Smooth muscle cell (in vitro differentiated cells): ENCODE data around the gene SLC6A1. TPM values are rescaled to one million over a fixed set of nuclear protein-coding genes. Genes with fewer than 3 reads are reported as not detected.

Source experiments
- DNase-seq: peaks from one replicate; lab custom pipeline; 2025; ENCODE audit not compliant: unreplicated experiment; lab: John Stamatoyannopoulos, UW
- H2AFZ ChIP-seq: fragments of 200-600 bp; sonication (generic); 2 replicates; pipeline ENCODE4 v1.6.0; 2016; ENCODE audit warnings: antibody characterized with exemption, low read depth, mild to moderate bottlenecking
- H3F3A ChIP-seq: fragments of 200-600 bp; sonication (generic); 2 replicates; pipeline ENCODE4 v1.6.0; 2017; ENCODE audit warnings: antibody characterized with exemption, low read depth
- H3K27ac ChIP-seq: fragments of 200-600 bp; sonication (generic); 2 replicates; pipeline ENCODE4 v1.5.1; 2016; ENCODE audit warnings: low read depth, mild to moderate bottlenecking
- H3K27me3 ChIP-seq: fragments of 200-600 bp; sonication (generic); 2 replicates; pipeline ENCODE4 v1.6.1; 2016; ENCODE audit warnings: low read depth, mild to moderate bottlenecking
- H3K36me3 ChIP-seq: fragments of 200-600 bp; sonication (generic); 2 replicates; pipeline ENCODE4 v1.5.1; 2016; ENCODE audit warnings: low read depth
- H3K4me1 ChIP-seq: fragments of 200-600 bp; sonication (generic); 2 replicates; pipeline ENCODE4 v1.5.1; 2016; ENCODE audit warnings: low read depth
- H3K4me2 ChIP-seq: fragments of 200-600 bp; sonication (generic); 2 replicates; pipeline ENCODE4 v1.6.0; 2016; ENCODE audit warnings: mild to moderate bottlenecking
- H3K4me3 ChIP-seq: fragments of 200-600 bp; sonication (generic); 2 replicates; pipeline ENCODE4 v1.5.1; 2016; ENCODE audit warnings: mild to moderate bottlenecking
- H3K79me2 ChIP-seq: fragments of 200-600 bp; sonication (generic); 2 replicates; pipeline ENCODE4 v1.6.0; 2016; ENCODE audit warnings: low read depth, mild to moderate bottlenecking
- H3K9ac ChIP-seq: fragments of 200-600 bp; sonication (generic); 2 replicates; pipeline ENCODE4 v1.6.0; 2016; ENCODE audit warnings: low read depth
- H3K9me3 ChIP-seq: fragments of 200-600 bp; sonication (generic); replicated peaks from 2 replicates; pipeline ENCODE4 v1.5.1; 2016; ENCODE audit warnings: low read depth
- H4K20me1 ChIP-seq: fragments of 200-600 bp; sonication (generic); 2 replicates; pipeline ENCODE4 v1.6.0; 2016; ENCODE audit warnings: low read depth
- CTCF ChIP-seq: fragments of 200-600 bp; sonication (generic); IDR thresholded peaks from 2 replicates; pipeline ENCODE4 v1.5.1; 2017; ENCODE audit warnings: borderline replicate concordance, mild to moderate bottlenecking, antibody characterized with exemption; ENCODE audit not compliant: insufficient read depth, poor library complexity, severe bottlenecking
- WGBS: methylation state at CpG from one replicate; pipeline ENCODE4 v1.1.7; 2016; ENCODE audit warnings: low lambda C conversion rate; 5-methylcytosine and 5-hydroxymethylcytosine counted together
- polyA plus RNA-seq: library from polyadenylated mRNA; unstranded; fragments of >200 nt; fragmentation: Nextera tagmentation; extraction: Ambion mirVana; gene quantifications from 2 replicates; pipeline ENCODE4 v1.2.1, GENCODE V29; 2016
- total RNA-seq: library from RNA; depleted of rRNA; stranded (reverse); fragments of >200 nt; gene quantifications from 2 replicates; pipeline ENCODE4 v1.2.3, GENCODE V29; 2014

Gene SLC6A1
- total and polyA plus RNA-seq, 2 experiments from 2014 or later: 0.26 to 0.40 TPM

GRCh38 chr3:11019116-11019819, 26.7 kb downstream of the SLC6A1 start:
- Histone ChIP-seq H3K36me3 (no peaks in the 10 kb centered on the region), H2AFZ (no peak overlapping the region), H3F3A (no peaks in the 10 kb centered on the region), H3K9ac (no peak overlapping the region), H3K79me2 (no peaks in the 10 kb centered on the region), H3K9me3 (no peaks in the 10 kb centered on the region), H3K4me1 (no peaks in the 10 kb centered on the region), H4K20me1 (no peaks in the 10 kb centered on the region), H3K4me3 (no peak overlapping the region), H3K4me2 (no peak overlapping the region), H3K27me3 (peaks cover 26% of the 10 kb centered on the region), H3K27ac (no peak overlapping the region)
- TF ChIP-seq CTCF: no peak
- 90% methylated on average over 3 of the region's 3 CpGs for WGBS
- no peak for DNase-seq

GRCh38 chr3:11020764-11021163, 28.2 kb downstream of the SLC6A1 start:
- Histone ChIP-seq H3K4me1 (no peaks in the 10 kb centered on the region), H3F3A (no peaks in the 10 kb centered on the region), H3K9ac (no peak overlapping the region), H3K27me3 (peaks cover 26% of the 10 kb centered on the region), H2AFZ (no peak overlapping the region), H3K27ac (no peak overlapping the region), H3K79me2 (no peaks in the 10 kb centered on the region), H4K20me1 (no peaks in the 10 kb centered on the region), H3K4me2 (no peak overlapping the region), H3K36me3 (no peaks in the 10 kb centered on the region), H3K4me3 (no peak overlapping the region), H3K9me3 (no peaks in the 10 kb centered on the region)
- no peak for TF ChIP-seq CTCF
- no peak for DNase-seq
- WGBS: 73% methylated on average over 2 of the region's 2 CpGs

GRCh38 chr3:11021611-11022011, 29.1 kb downstream of the SLC6A1 start:
- Histone ChIP-seq H3K27ac (no peak overlapping the region), H3F3A (no peaks in the 10 kb centered on the region), H3K9me3 (no peaks in the 10 kb centered on the region), H3K4me2 (no peak overlapping the region), H3K9ac (no peak overlapping the region), H3K4me1 (no peaks in the 10 kb centered on the region), H3K79me2 (no peaks in the 10 kb centered on the region), H4K20me1 (no peaks in the 10 kb centered on the region), H2AFZ (no peak overlapping the region), H3K4me3 (no peak overlapping the region), H3K36me3 (no peaks in the 10 kb centered on the region), H3K27me3 (peaks cover 26% of the 10 kb centered on the region)
- no peak for DNase-seq
- 79% methylated on average over 8 of the region's 8 CpGs for WGBS
- TF ChIP-seq CTCF: no peak

- H3K79me2 ChIP-seq: no peaks in the 10 kb centered on the region
- 95% methylated on average over 10 of the region's 10 CpGs for WGBS
- no peak overlapping the region for H3K4me3 ChIP-seq
- no peak overlapping the region for H2AFZ ChIP-seq
- TF ChIP-seq CTCF: no peak
- H4K20me1 ChIP-seq: no peaks in the 10 kb centered on the region
- H3K4me1 ChIP-seq: no peaks in the 10 kb centered on the region
- H3F3A ChIP-seq: no peaks in the 10 kb centered on the region
- H3K27me3 ChIP-seq: peaks cover 26% of the 10 kb centered on the region
- no peak overlapping the region for H3K27ac ChIP-seq
- H3K9ac ChIP-seq: no peak overlapping the region
- H3K36me3 ChIP-seq: no peaks in the 10 kb centered on the region
- no peak overlapping the region for H3K4me2 ChIP-seq
- DNase-seq: no peak
- H3K9me3 ChIP-seq: no peaks in the 10 kb centered on the region
These were observed 29.6 kb downstream of the SLC6A1 start for GRCh38 chr3:11022115-11022514.
